Measurements from ENCODE around the gene POLH. TPM values are rescaled to one million over a fixed set of nuclear protein-coding genes. Genes with fewer than 3 reads are reported as not detected.
"Not testable (repeated sequence)": the region's sequence is repeated elsewhere in the genome, so short reads cannot be mapped to it uniquely, and the experiment has no call there.

Gene POLH
- total RNA-seq, 1 experiment from 2014 or later = 8.7 TPM

DNA sequence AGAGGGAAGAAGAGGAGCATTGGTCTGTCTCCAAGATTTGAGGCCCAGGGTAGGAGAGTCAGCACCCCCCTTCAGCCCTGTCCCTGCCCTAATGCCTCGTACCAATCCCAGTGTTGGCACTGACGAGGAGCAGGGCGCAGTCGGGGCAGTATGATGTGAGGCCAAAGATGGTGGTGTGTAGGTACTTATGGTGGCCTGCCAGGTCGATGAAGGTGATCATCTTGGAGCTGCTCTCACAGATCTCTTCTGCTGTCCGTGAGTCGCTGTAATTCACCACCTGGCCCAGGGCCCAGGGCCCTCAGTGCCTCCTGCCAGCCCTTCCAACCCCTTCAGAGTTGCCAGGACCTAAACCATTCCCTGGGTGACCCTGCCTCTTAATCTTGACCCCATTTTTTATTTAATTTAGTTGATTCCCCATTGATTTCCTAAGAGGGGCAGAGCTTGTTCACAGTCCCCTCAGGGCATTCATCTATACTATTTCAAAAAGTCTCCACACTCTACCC lies 48.9 kb downstream of the POLH start:
- in situ Hi-C loops (cut with HindIII; ENCODE audit: low pct_unique_long_range_greater_than_20kb, low sequenced_read_pairs) = no loop called here
- no peak for DNase-seq (ENCODE audit: low read depth, low spot score)

GRCh38 chr6:43625393-43625992 lies 49.5 kb downstream of the POLH start:
- in situ Hi-C loops (cut with HindIII; ENCODE audit: low pct_unique_long_range_greater_than_20kb, low sequenced_read_pairs) = no loop called here
- no peak for DNase-seq (ENCODE audit: low read depth, low spot score)

- peak; percentile 96 for DNase-seq (ENCODE audit: low read depth, low spot score)
- in situ Hi-C loops (cut with HindIII; ENCODE audit: low pct_unique_long_range_greater_than_20kb, low sequenced_read_pairs) = no loop called here
Observed at GRCh38 chr6:43627008-43627825, 51.2 kb downstream of the POLH start.

DNA sequence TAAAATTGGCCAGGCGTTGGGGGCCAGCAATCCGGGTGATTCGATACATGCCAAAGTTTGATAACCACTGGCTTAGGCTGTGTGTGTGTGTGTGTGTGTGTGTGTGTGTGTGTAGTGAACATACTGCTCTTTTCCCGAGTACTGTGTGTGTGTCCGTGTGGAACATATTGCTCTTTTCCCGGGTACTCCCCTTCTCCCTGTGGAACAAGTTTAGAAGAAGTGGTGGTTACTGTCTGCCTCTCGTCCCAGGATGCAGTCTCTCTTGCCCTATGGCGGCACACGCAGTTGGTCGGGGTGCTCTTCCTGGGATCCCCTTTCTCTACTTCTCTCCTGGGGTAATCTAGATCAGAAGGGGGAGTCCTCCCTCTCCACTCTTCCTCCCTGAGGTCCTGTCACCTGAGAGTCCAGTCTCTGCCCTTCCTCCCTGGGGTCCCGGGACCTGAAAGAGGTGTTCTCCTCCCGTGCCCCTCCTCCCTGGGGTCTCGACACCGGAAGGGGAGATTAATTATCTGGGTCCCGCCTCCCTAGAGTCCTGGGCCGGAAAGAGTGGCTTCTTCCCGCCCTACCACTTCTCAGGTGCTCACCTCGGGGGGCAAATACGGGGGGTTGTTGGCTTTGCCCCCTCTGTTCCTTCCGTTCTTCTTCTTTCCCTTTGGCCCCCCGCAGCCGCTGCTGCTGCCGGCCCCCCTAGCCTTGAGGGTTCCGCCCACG lies 52.6 kb downstream of the POLH start:
- DNase-seq (ENCODE audit: low read depth, low spot score) = peak; percentile 68
- in situ Hi-C loops (cut with HindIII; ENCODE audit: low pct_unique_long_range_greater_than_20kb, low sequenced_read_pairs) = no loop called here

- in situ Hi-C loops (cut with HindIII; ENCODE audit: low pct_unique_long_range_greater_than_20kb, low sequenced_read_pairs) = no loop called here
- DNase-seq (ENCODE audit: low read depth, low spot score) = peak; percentile 98
Observed at GRCh38 chr6:43629104-43629504, 53.1 kb downstream of the POLH start, which contains the start of gene GTPBP2. TSS of gene GTPBP2 (minus strand) at chr6:43629264. CDS start at chr6:43629162, 102 bp downstream.

- in situ Hi-C loops (cut with HindIII; ENCODE audit: low pct_unique_long_range_greater_than_20kb, low sequenced_read_pairs) = no loop called here
- peak; percentile 98 for DNase-seq (ENCODE audit: low read depth, low spot score)
Observed at GRCh38 chr6:43629505-43630300, 53.7 kb downstream of the POLH start.

DNA sequence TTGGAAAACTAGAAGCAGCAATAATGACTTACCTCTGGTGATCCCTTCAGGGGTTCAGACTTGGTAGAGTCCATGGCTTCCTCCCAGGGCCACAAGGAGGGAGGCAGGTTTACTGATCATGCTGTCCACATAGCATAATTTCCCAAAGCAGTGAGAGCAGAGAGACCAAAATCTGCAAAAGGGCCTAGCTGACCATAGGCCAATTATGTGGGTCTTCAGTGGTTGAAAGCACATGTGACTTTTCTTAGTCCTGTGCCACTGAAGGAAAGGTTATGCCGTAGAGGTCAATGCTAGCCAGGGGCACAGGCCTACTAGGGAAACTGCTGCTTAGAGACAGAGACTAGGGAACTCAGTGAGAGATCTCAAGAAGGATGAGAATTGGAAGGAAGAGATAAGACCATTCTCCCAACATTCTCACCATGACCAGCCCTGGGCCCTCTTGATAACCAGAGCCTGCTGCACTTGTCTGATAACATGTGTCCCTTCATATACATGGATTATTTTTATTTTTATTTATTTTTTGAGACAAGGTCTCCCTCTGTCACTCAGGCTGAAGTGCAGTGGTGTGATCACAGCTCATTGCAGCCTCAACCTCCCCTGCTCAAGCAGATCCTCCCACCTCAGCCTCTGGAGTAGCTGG lies 55.1 kb downstream of the POLH start:
- in situ Hi-C loops (cut with HindIII; ENCODE audit: low pct_unique_long_range_greater_than_20kb, low sequenced_read_pairs) = no loop called here
- peak; percentile 63 for DNase-seq (ENCODE audit: low read depth, low spot score)

DNA sequence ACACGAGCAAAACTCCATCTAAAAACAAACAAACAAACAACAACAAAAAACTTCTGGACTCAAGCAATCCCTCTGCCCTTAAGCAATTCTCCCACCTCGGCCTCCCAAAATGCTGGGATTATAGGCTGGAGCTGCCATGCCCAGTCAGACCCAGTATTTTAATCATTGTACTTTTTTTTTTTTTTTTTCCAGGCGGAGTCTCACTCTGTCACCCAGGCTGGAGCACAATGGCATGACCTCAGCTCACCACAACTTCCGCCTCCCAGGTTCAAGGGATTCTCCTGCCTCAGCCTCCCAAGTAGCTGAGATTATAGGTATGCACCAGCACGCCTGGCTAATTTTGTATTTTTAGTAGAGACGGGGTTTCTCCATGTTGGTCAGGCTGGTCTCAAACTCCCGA lies 57.0 kb downstream of the POLH start:
- DNase-seq (ENCODE audit: low read depth, low spot score); in situ Hi-C loops (cut with HindIII; ENCODE audit: low pct_unique_long_range_greater_than_20kb, low sequenced_read_pairs): not testable (repeated sequence)

GRCh38 chr6:43634702-43635303 lies 58.8 kb downstream of the POLH start:
- in situ Hi-C loops (cut with HindIII; ENCODE audit: low pct_unique_long_range_greater_than_20kb, low sequenced_read_pairs) = no loop called here
- DNase-seq (ENCODE audit: low read depth, low spot score) = no peak

DNA sequence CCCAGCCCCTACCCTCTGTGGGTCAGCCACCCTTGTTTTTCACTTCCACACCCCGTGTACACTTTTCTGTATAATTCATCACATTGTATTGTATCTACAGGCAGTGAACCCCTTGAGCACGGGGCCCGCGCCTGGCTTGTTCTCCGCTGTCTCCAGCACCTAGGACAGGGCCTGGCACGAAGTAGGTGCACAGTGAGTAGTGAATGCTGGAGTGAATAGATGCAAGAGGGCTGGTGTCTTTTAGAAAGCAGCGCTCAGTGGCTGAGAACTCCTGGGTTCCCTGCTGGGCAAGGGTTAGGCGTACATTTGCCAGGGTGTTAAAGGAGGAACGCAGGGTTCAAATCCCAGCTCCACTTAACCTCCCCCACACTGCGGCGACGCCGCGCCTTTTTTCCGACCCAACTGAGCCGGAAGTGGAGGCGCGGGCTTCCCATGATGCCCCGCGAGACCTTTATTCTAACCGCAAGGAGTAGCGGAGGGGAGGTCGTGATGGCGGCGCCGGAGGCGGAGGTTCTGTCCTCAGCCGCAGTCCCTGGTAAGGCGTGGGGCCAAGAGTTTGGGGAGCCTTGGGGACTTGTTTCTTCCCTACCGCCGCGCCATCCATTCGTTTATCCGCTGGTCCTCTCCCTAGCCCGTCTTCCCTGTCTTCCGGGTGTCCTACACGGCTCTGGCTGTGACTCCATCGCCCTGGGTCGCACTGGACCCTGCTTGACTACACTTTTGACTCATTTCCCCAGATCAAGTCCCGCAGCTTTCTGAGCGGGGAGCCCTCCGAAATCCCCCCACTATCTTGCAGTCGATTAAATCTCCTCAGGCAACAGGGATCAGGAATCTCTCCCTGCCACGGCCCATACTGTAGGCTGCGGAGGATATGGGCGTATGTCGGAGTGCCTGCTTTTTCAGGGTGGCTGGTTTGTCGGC lies 59.7 kb downstream of the POLH start, which contains the start of gene MAD2L1BP:
Gene MAD2L1BP, plus strand, starts transcription at position 454 of the 921 bp plus-strand sequence. Its CDS starts 36 bp downstream, at position 490.
- peak; percentile 82 for DNase-seq (ENCODE audit: low read depth, low spot score)

DNA sequence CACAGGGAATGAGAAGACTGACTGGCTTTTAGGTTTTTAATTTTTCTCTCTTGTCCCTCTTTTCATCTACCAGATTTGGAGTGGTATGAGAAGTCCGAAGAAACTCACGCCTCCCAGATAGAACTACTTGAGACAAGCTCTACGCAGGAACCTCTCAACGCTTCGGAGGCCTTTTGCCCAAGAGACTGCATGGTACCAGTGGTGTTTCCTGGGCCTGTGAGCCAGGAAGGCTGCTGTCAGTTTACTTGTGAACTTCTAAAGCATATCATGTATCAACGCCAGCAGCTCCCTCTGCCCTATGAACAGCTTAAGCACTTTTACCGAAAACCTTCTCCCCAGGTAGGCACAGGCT lies 60.3 kb downstream of the POLH start:
- DNase-seq (ENCODE audit: low read depth, low spot score) = no peak
- in situ Hi-C loops (cut with HindIII; ENCODE audit: low pct_unique_long_range_greater_than_20kb, low sequenced_read_pairs) = no loop called here

More for the DNA sequence above, 59.7 kb downstream of the POLH start, which contains the start of gene MAD2L1BP:
- in situ Hi-C loops (cut with HindIII; ENCODE audit: low pct_unique_long_range_greater_than_20kb, low sequenced_read_pairs) = no loop called here

DNA sequence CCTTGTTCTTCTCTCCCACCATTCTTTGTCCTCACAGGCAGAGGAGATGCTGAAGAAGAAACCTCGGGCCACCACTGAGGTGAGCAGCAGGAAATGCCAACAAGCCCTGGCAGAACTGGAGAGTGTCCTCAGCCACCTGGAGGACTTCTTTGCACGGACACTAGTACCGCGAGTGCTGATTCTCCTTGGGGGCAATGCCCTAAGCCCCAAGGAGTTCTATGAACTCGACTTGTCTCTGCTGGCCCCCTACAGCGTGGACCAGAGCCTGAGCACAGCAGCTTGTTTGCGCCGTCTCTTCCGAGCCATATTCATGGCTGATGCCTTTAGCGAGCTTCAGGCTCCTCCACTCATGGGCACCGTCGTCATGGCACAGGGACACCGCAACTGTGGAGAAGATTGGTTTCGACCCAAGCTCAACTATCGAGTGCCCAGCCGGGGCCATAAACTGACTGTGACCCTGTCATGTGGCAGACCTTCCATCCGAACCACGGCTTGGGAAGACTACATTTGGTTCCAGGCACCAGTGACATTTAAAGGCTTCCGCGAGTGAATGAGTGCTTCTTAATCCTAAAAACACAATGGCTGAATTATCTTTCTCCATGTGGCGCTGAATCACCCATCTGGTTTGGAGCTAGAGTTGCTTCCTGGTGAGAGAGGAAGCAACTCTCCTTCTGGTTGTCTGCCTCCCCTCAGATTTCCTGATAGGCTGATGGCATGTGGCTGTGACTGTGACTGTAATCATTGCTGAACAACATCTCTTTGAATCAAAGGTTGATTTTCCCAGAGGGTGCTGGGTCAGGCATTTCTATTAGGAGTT lies 64.2 kb downstream of the POLH start:
- peak; percentile 98 for DNase-seq (ENCODE audit: low read depth, low spot score)

GRCh38 chr6:43644940-43645612 lies 69.1 kb downstream of the POLH start, which contains the start of gene RSPH9:
TSS of gene RSPH9 (plus strand) at chr6:43645036. CDS start at chr6:43645099, 63 bp downstream.
- in situ Hi-C loops (cut with HindIII; ENCODE audit: low pct_unique_long_range_greater_than_20kb, low sequenced_read_pairs) = no loop called here
- DNase-seq (ENCODE audit: low read depth, low spot score) = peak; percentile 89

More for the DNA sequence above, 64.2 kb downstream of the POLH start:
- in situ Hi-C loops (cut with HindIII; ENCODE audit: low pct_unique_long_range_greater_than_20kb, low sequenced_read_pairs) = no loop called here

DNA sequence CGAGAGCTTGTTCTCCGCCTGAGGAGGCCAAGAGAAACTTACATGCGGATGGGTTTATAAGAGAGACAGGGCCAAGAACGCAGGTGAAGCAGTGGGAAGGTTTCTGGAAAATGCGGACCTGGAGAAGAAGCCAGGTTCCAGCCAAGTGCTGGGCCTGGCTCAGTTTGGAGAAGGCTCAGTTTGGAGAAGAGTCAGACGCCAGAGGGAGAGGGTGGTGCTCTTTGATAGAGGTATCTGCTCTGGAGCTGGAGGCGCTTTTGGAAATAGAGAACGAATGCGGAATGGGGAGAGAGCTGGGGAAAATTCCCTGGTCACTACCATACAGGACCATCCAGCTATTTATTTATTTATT lies 69.6 kb downstream of the POLH start:
- no peak for DNase-seq (ENCODE audit: low read depth, low spot score)
- in situ Hi-C loops (cut with HindIII; ENCODE audit: low pct_unique_long_range_greater_than_20kb, low sequenced_read_pairs) = no loop called here

Measured in SK-MEL-5 (cell line).